ENCODE data around the gene LRG1.
"Not testable (repeated sequence)": the region's sequence is repeated elsewhere in the genome, so short reads cannot be mapped to it uniquely, and the experiment has no call there.

LRG1 gene

GRCh38 chr19:4528843-4529242 lies 11.0 kb downstream of the LRG1 start:
- no peak overlapping the region for H3K4me3 Mint-ChIP-seq
- H3K27ac Mint-ChIP-seq = no peak overlapping the region
- H3K27me3 Mint-ChIP-seq = peaks cover 49% of the 10 kb centered on the region
- H3K36me3 Mint-ChIP-seq = no peaks in the 10 kb centered on the region
- H3K4me1 Mint-ChIP-seq = no peaks in the 10 kb centered on the region
- no peaks in the 10 kb centered on the region for H3K9me3 Mint-ChIP-seq
- ATAC-seq = no peak

DNA sequence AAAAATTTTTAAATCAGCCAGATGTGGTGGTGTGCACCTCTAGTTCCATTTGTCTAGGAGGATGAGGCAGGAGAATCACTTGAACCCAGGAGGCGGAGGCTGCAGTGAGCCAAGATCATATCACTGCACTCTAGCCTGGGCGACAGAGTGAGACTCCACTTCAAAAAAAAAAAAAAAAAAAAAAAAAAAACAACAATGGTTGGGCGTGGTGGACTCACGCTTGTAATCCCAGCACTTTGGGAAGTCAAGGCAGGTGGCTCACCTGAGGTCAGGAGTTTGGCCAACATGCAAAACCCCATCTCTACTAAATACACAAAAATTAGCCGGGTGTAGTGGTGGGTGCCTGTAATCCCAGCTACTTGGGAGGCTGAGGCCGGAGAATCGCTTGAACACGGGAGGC lies 12.5 kb downstream of the LRG1 start:
- H3K4me1 Mint-ChIP-seq, H3K4me3 Mint-ChIP-seq, H3K9me3 Mint-ChIP-seq, H3K36me3 Mint-ChIP-seq, H3K27ac Mint-ChIP-seq, ATAC-seq: not testable (repeated sequence)
- H3K27me3 Mint-ChIP-seq = peaks cover 41% of the 10 kb centered on the region

DNA sequence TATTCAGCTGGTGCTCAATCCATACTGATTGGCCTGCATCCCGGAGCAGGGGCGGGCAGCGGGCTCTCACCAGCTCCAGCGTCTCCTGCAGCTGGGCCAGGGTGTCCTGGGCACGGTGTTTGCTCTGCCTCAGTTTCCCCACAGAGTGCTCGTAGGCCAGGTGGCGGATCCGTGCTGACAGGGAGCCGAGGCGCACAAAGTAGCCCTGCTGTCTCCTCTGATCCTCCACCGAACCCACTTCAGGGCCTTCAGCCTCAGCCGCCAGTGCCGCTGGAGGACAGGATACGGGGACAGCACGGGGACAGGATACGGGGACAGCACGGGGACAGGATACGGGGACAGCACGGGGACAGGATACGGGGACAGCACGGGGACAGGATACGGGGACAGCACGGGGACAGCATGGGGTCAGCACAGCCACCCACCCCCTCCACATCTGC lies 14.3 kb downstream of the LRG1 start:
- ATAC-seq = no peak
- Mint-ChIP-seq H3K36me3 (no peaks in the 10 kb centered on the region), H3K4me1 (no peaks in the 10 kb centered on the region), H3K27ac (no peak overlapping the region), H3K9me3 (no peaks in the 10 kb centered on the region), H3K4me3 (no peak overlapping the region), H3K27me3 (peaks cover 38% of the 10 kb centered on the region)

GRCh38 chr19:4524808-4525562 lies 14.9 kb downstream of the LRG1 start:
- Mint-ChIP-seq H3K4me3 (no peak overlapping the region), H3K27ac (no peak overlapping the region), H3K4me1 (no peaks in the 10 kb centered on the region), H3K9me3 (no peaks in the 10 kb centered on the region), H3K36me3 (no peaks in the 10 kb centered on the region), H3K27me3 (peaks cover 36% of the 10 kb centered on the region)
- ATAC-seq = peak; percentile 64

DNA sequence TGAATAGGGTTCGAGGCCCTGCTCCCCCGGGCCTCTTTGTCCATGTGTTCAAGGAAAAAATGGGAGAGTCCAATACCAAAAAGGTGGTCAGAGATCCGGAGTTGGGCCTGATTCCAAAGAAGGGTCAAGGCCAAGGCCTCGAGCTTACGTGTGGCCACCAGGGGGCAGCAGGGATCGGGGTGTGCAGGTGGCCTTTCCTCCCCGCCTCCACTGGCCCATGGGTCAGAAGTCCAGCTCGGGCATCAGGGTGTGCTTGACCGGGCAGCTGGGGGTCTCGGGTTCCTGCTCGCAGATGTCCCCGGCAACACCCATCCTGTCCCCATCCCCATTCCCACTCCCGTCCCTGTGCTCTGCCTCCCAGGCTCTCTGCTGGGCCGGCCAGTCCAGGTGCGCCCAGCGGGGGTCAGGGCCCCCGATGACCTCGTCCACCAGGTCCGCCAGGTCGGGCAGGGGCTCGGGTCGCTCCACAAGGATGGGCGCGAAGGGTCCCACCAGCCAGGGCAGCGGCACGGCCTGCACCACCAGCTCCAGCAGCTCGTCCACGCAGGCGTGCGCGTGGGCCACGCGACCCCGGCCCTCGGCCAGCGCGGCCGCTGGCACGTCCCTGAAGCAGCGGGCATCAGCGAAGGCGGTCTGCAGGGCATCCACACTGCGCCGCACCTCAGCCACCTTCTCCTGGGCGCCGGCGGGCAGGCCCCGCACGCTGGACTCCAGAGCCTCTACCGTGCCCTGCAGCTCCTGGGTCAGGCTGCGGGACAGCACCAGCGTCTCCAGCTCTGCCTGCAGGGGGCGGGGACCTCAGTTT lies 16.3 kb downstream of the LRG1 start:
- ATAC-seq = peak; percentile 28
- Mint-ChIP-seq H3K27ac (no peak overlapping the region), H3K36me3 (no peaks in the 10 kb centered on the region), H3K4me1 (no peaks in the 10 kb centered on the region), H3K9me3 (no peaks in the 10 kb centered on the region), H3K27me3 (peaks cover 36% of the 10 kb centered on the region), H3K4me3 (no peak overlapping the region)

DNA sequence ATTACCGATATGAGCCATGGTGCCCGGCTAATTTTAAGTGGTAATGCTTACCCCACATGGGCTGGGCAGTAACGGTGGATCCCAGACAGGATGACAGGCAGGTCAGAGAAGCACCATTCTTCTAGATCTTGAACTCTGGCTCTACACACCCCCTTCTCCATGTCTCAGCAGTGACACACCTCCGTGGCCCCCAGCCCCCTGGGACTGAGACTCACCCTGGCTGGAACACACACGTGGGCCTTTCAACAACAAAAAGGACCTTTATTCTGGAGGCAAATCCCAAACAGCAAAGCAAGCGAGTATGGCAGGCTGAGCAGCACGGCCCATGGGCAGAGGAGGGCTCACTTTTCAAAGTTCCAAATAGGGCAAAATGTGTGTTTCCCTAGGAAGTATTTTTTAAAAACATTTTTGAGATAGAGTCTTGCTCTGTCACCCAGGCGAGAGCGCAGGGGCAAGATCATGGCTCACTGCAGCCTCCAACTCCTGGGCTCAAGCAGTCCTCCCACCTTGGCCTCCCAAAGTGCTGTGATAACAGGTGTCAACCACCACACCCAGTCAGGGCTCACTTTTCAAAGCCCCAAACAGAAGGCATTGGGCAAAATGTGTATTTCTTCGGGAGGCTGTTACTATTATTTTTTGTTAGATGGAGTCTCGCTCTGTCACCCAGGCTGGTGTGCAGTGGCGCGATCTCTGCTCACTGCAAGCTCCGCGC lies 17.4 kb downstream of the LRG1 start:
- H3K4me1 Mint-ChIP-seq = no peaks in the 10 kb centered on the region
- H3K9me3 Mint-ChIP-seq = no peaks in the 10 kb centered on the region
- H3K4me3 Mint-ChIP-seq = no peak overlapping the region
- peaks cover 43% of the 10 kb centered on the region for H3K27me3 Mint-ChIP-seq
- H3K27ac Mint-ChIP-seq = no peak overlapping the region
- H3K36me3 Mint-ChIP-seq = no peaks in the 10 kb centered on the region
- no peak for ATAC-seq

GRCh38 chr19:4521888-4522242 lies 18.0 kb downstream of the LRG1 start:
- Mint-ChIP-seq H3K9me3 (no peaks in the 10 kb centered on the region), H3K27me3 (peaks cover 49% of the 10 kb centered on the region), H3K4me1 (no peaks in the 10 kb centered on the region), H3K36me3 (no peaks in the 10 kb centered on the region), H3K27ac (no peak overlapping the region), H3K4me3 (no peak overlapping the region)
- no peak for ATAC-seq

- no peak overlapping the region for H3K27ac Mint-ChIP-seq
- peaks cover 54% of the 10 kb centered on the region for H3K27me3 Mint-ChIP-seq
- no peak overlapping the region for H3K4me3 Mint-ChIP-seq
Measured at GRCh38 chr19:4521170-4521887, 18.5 kb downstream of the LRG1 start.

GRCh38 chr19:4519521-4520277 lies 20.1 kb downstream of the LRG1 start:
- ATAC-seq = no peak
- H3K9me3 Mint-ChIP-seq = no peaks in the 10 kb centered on the region
- H3K4me3 Mint-ChIP-seq = no peak overlapping the region
- H3K4me1 Mint-ChIP-seq = no peaks in the 10 kb centered on the region
- no peak overlapping the region for H3K27ac Mint-ChIP-seq
- H3K36me3 Mint-ChIP-seq = no peaks in the 10 kb centered on the region
- H3K27me3 Mint-ChIP-seq = peaks cover 54% of the 10 kb centered on the region

More at GRCh38 chr19:4521170-4521887, 18.5 kb downstream of the LRG1 start:
- no peaks in the 10 kb centered on the region for H3K4me1 Mint-ChIP-seq
- no peak for ATAC-seq
- no peaks in the 10 kb centered on the region for H3K9me3 Mint-ChIP-seq
- no peaks in the 10 kb centered on the region for H3K36me3 Mint-ChIP-seq

DNA sequence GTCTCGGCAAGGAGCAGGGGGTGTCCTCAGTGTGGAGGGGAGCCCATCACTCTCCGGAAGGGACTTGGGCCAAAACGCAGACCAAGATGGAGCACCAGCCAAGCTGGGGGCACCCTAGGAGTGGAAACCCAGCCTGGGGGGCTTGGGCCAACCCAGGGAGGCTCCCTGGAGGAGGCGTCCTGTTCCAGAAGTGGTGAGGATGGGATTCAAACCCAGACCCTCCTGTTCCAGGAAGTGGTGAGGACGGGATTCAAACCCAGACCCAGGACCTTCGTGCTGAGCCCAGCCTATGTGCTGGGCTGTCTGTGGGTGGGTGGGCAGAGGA lies 20.7 kb downstream of the LRG1 start:
- H3K27me3 Mint-ChIP-seq = peaks cover 54% of the 10 kb centered on the region
- no peak overlapping the region for H3K27ac Mint-ChIP-seq
- H3K9me3 Mint-ChIP-seq = no peaks in the 10 kb centered on the region
- H3K4me3 Mint-ChIP-seq = no peak overlapping the region
- H3K4me1 Mint-ChIP-seq = no peaks in the 10 kb centered on the region
- no peak for ATAC-seq
- H3K36me3 Mint-ChIP-seq = no peaks in the 10 kb centered on the region

DNA sequence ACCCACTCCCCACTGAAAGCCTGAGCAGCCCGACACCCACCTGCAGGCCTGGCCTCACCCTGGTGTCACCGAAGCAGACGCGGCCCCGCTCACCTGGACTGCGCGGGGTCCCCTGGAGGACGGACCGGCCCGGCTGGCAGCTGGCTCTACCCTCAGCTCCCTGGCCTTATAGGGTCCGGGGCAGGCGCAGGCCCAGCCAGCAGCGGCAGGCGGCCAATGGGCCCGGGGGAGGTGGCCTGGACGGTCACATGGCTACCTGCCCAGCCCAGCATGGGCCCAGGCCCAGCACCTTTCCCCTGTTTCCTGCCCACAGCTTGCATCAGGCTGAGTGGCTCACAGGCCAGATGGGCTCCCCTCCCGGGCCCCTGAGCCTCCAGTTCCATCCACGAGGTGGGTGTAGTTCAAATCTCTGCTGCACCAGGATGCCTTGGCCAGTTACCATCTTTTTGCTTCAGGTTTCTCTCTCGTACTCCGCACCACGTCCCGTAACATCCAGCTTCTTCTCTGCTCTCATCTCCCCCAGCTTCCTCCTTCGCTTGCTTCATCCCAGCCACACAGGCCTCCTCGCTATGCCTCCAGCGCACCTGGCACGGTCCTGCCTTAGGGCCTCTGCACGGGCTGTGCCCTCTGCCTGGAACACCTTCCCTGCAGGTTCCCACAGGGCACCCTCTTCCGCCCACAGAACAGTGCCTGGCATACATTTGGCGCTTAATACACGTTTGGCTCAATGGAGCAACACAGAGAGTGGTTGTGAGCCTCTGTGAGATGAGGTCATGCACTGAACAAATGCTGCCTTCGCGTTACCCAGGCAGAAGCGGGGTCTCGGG lies 21.3 kb downstream of the LRG1 start, which contains the start of gene PLIN4:
Gene PLIN4 (minus strand): TSS at position 142 of the 827 bp plus-strand sequence. CDS start 214 bp downstream, outside the sequence.
- no peaks in the 10 kb centered on the region for H3K9me3 Mint-ChIP-seq
- ATAC-seq = no peak
- H3K4me1 Mint-ChIP-seq = no peaks in the 10 kb centered on the region
- no peak within 1 kb of the TSS for H3K4me3 Mint-ChIP-seq
- no peak within 1 kb of the TSS for H3K27ac Mint-ChIP-seq
- peaks cover 56% of the 10 kb centered on the region for H3K27me3 Mint-ChIP-seq
- no peaks in the 10 kb centered on the region for H3K36me3 Mint-ChIP-seq

DNA sequence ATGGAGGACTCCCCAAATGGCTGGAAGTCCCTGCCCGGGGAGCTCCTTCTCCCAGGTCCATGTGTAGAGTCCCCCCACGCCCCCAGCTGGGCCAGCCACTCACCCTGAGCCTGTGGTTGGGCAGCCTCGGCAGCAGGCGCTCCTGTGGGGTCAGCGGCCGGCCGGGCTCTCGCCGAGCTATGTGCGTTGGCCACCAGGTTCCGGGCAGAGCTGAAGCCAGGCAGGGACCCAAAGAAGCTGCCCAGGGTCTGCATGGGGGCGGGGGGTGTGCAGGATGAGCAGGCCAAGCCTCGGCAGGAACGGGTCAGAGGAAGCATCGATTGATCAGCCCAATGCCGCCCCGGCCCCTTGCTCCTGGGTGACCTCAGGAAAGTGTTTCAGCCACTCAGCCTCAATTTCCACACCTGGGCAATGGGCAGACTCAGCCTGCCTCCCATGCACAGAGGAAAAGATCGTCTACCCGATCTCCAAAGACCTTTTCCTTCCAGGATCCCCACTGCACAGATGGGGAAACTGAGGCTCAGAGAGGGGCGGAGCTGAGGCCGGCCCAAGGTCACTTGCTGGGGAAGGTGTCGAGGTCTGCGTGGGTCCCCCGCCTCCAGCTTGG lies 22.3 kb downstream of the LRG1 start:
- no peak for ATAC-seq
- Mint-ChIP-seq H3K27me3 (peaks cover 62% of the 10 kb centered on the region), H3K36me3 (no peaks in the 10 kb centered on the region), H3K4me1 (no peaks in the 10 kb centered on the region), H3K9me3 (no peaks in the 10 kb centered on the region), H3K4me3 (no peak overlapping the region), H3K27ac (no peak overlapping the region)

- Mint-ChIP-seq H3K4me3 (no peak overlapping the region), H3K27ac (no peak overlapping the region), H3K36me3 (no peaks in the 10 kb centered on the region), H3K9me3 (no peaks in the 10 kb centered on the region), H3K27me3 (peaks cover 60% of the 10 kb centered on the region), H3K4me1 (no peaks in the 10 kb centered on the region)
- ATAC-seq = peak; percentile 14
Measured at GRCh38 chr19:4516939-4517300, 22.9 kb downstream of the LRG1 start.

Measured in stimulated activated memory B cell treated with anti-CD40 and anti-IgM and Interleukin-4, amounts not matched to agents 10 μg/mL and 1 μg/mL and 100 μg/mL, for 72 hours (primary cell).